HCT116 (cell line): Measurements from ENCODE around the gene RFC1. TPM values are rescaled to one million over a fixed set of nuclear protein-coding genes. Genes with fewer than 3 reads are reported as not detected.

ENCODE experiments used
- ATAC-seq: fragments of 200-7000 bp; cut with Tn5 transposase; 2 replicates; pipeline ENCODE4 v1.9.1; 2020; ENCODE audit warnings: mild to moderate bottlenecking, moderate library complexity
- Bru-seq: library from RNA; stranded (reverse); fragments of 400-500 nt; gene quantifications from one replicate; lab custom pipeline; 2021; lab: Mats Ljungman, UMichigan
- BruChase-seq, 2 experiments: library from RNA; stranded (reverse); fragments of 400-500 nt; gene quantifications; one replicate each; lab custom pipeline; 2021; lab: Mats Ljungman, UMichigan
- BruUV-seq: library from RNA; stranded (reverse); fragments of 400-500 nt; replicated peaks from 2 replicates; lab custom pipeline; 2021; lab: Mats Ljungman, UMichigan
- CTCF ChIA-PET: fragments of 300-600 bp; sonication (Branson Sonifier 250); formaldehyde crosslinking; loops from one replicate; lab custom pipeline; 2021; ENCODE audit warnings: antibody characterized with exemption; lab: Charles Lee
- POLR2A ChIA-PET: fragments of 300-600, 350-600 bp; sonication (Branson Sonifier 250); formaldehyde crosslinking; loops from one replicate; lab custom pipeline; 2021; ENCODE audit warnings: antibody characterized with exemption; lab: Charles Lee
- RAD21 ChIA-PET, 2 experiments: fragments of 300-600 bp; sonication (Branson Sonifier 250); formaldehyde crosslinking; loops; one replicate each; lab custom pipeline; 2023; ENCODE audit warnings: low total read pairs in 2 of 2; ENCODE audit not compliant: uncharacterized antibody in 2 of 2, unreplicated experiment in 2 of 2, low non-redundant PET in 1 of 2; lab: Charles Lee
- DNase-seq: peaks from one replicate; pipeline ENCODE4 v3.0.0-alpha.2; 2010; ENCODE audit warnings: low read depth, low spot score
- H2AFZ ChIP-seq: fragments of 200-600 bp; shearing (Covaris generic), sonication (generic); 2 replicates; pipeline ENCODE4 v1.6.1; 2017; ENCODE audit warnings: low read depth, mixed run types, mixed read lengths, antibody characterized with exemption, low read length; ENCODE audit not compliant: poor library complexity, severe bottlenecking
- H3K27ac ChIP-seq: 2 replicates; pipeline ENCODE4 v1.5.1; 2012; ENCODE audit warnings: low read depth, low read length
- H3K27me3 ChIP-seq: fragments of 200-600 bp; sonication (generic); 2 replicates; pipeline ENCODE4 v1.6.1; 2016; ENCODE audit warnings: mixed run types, low read length, mixed read lengths; ENCODE audit not compliant: insufficient read depth
- H3K36me3 ChIP-seq, 2 experiments: fragments of 200-500 bp in 1 of 2; fragments of 200-600 bp in 1 of 2; sonication (Bioruptor generic) in 1 of 2; sonication (generic) in 1 of 2; 2 replicates each; pipeline versions ENCODE4 v1.5.1 to v1.6.1; 2014 to 2016; ENCODE audit warnings: low read length in 2 of 2, inconsistent platforms in 1 of 2, mixed read lengths in 1 of 2, mixed run types in 1 of 2; ENCODE audit not compliant: insufficient read depth in 2 of 2, control insufficient read depth in 1 of 2
- H3K4me1 ChIP-seq, 2 experiments: fragments of 200-600 bp in 1 of 2; sonication (generic) in 1 of 2; 2 replicates each; pipeline versions ENCODE4 v1.5.1 to v1.6.1; 2012 to 2017; ENCODE audit warnings: low read length in 2 of 2, inconsistent platforms in 1 of 2, mild to moderate bottlenecking in 1 of 2, mixed read lengths in 1 of 2, mixed run types in 1 of 2, moderate library complexity in 1 of 2; ENCODE audit not compliant: insufficient read depth in 2 of 2, control insufficient read depth in 1 of 2
- H3K4me2 ChIP-seq: fragments of 200-600 bp; sonication (generic); 2 replicates; pipeline ENCODE4 v1.6.1; 2017; ENCODE audit warnings: mixed run types, low read length, mixed read lengths
- H3K4me3 ChIP-seq, 2 experiments: fragments of 200-600 bp in 1 of 2; sonication (generic) in 1 of 2; replicated peaks in 1 of 2; 2 replicates each; pipeline ENCODE4 v1.5.1; 2011 to 2016; ENCODE audit warnings: low read length in 2 of 2, control low read depth in 1 of 2, low read depth in 1 of 2, mild to moderate bottlenecking in 1 of 2, mixed read lengths in 1 of 2, mixed run types in 1 of 2
- H3K79me2 ChIP-seq: fragments of 200-600 bp; sonication (generic); 2 replicates; pipeline ENCODE4 v1.6.1; 2017; ENCODE audit warnings: mild to moderate bottlenecking, mixed run types, low read length, moderate library complexity, mixed read lengths; ENCODE audit not compliant: insufficient read depth
- H3K9ac ChIP-seq: fragments of 200-600 bp; sonication (generic); 2 replicates; pipeline ENCODE4 v1.6.1; 2016; ENCODE audit warnings: low read length, mixed read lengths
- H3K9me2 ChIP-seq: fragments of 200-600 bp; sonication (generic), shearing (Covaris generic); 2 replicates; pipeline ENCODE4 v1.6.1; 2017; ENCODE audit warnings: mixed run types, mild to moderate bottlenecking, moderate library complexity; ENCODE audit not compliant: insufficient read depth
- H3K9me3 ChIP-seq, 2 experiments: fragments of 200-500 bp in 1 of 2; fragments of 200-600 bp in 1 of 2; sonication (Bioruptor generic) in 1 of 2; sonication (generic) in 1 of 2; 2 replicates each; pipeline ENCODE4 v1.6.1; 2014 to 2017; ENCODE audit warnings: low read length in 2 of 2, mixed read lengths in 2 of 2, inconsistent platforms in 1 of 2, low read depth in 1 of 2, mild to moderate bottlenecking in 1 of 2, mixed run types in 1 of 2, moderate library complexity in 1 of 2; ENCODE audit not compliant: control insufficient read depth in 1 of 2, insufficient read depth in 1 of 2
- H4K20me1 ChIP-seq: fragments of 200-600 bp; sonication (generic), shearing (Covaris generic); 2 replicates; pipeline ENCODE4 v1.6.1; 2017; ENCODE audit warnings: mixed run types, mild to moderate bottlenecking, moderate library complexity; ENCODE audit not compliant: insufficient read depth
- CEBPB ChIP-seq: IDR thresholded peaks from 2 replicates; pipeline ENCODE4 v1.6.1; 2012; ENCODE audit warnings: low read depth
- EGR1 ChIP-seq: IDR thresholded peaks from 2 replicates; pipeline ENCODE4 v1.6.1; 2012; ENCODE audit warnings: low read depth
- ELF1 ChIP-seq: IDR thresholded peaks from 2 replicates; pipeline ENCODE4 v1.6.1; 2012; ENCODE audit warnings: low read depth, borderline replicate concordance
- EZH2 ChIP-seq: fragments of 200-600 bp; sonication (generic); IDR thresholded peaks from 2 replicates; pipeline ENCODE4 v1.6.1; 2017; ENCODE audit warnings: antibody characterized with exemption, mixed run types
- POLR2A ChIP-seq: IDR thresholded peaks from 2 replicates; pipeline ENCODE4 v1.7.0; 2011; ENCODE audit warnings: borderline replicate concordance; ENCODE audit not compliant: insufficient read depth, insufficient read length; ENCODE audit errors: extremely low read depth
- POLR2AphosphoS5 ChIP-seq: IDR thresholded peaks from 2 replicates; pipeline ENCODE4 v1.6.1; 2011; ENCODE audit warnings: mild to moderate bottlenecking, low read depth, low read length, moderate library complexity
- RAD21 ChIP-seq: IDR thresholded peaks from 2 replicates; pipeline ENCODE4 v1.6.1; 2012; ENCODE audit warnings: low read depth, mild to moderate bottlenecking
- SIN3A ChIP-seq: IDR thresholded peaks from 2 replicates; pipeline ENCODE4 v1.6.1; 2012; ENCODE audit warnings: low read depth
- YY1 ChIP-seq: IDR thresholded peaks from 2 replicates; pipeline ENCODE4 v1.6.1; 2011; ENCODE audit warnings: low read length, low read depth, moderate library complexity, mild to moderate bottlenecking; ENCODE audit not compliant: insufficient replicate concordance; ENCODE audit errors: extremely low read depth
- ZNF274 ChIP-seq: fragments of 200-500 bp; sonication (Bioruptor generic); IDR thresholded peaks from 2 replicates; pipeline ENCODE4 v1.6.1; 2014; ENCODE audit warnings: mild to moderate bottlenecking, low read depth, low read length, inconsistent platforms
- intact Hi-C: fragments of 100-400 bp; cut with micrococcal nuclease; formaldehyde crosslinking; loops from 2 replicates; pipeline ENCODE4 v1.10.0; 2022
- long read RNA-seq: library from polyadenylated mRNA; unstranded; transcript quantifications from one replicate; pipeline ENCODE4 v2.0.0, GENCODE V29; 2021; ENCODE audit not compliant: unreplicated experiment
- polyA plus RNA-seq: library from polyadenylated mRNA; unstranded; fragments of >200 nt; gene quantifications from 2 replicates; pipeline ENCODE4 v1.2.1, GENCODE V29; 2012; ENCODE audit warnings: missing spikeins
- total RNA-seq: library from RNA; stranded (reverse); gene quantifications from one replicate; pipeline ENCODE4 v1.2.1, GENCODE V29; 2021; ENCODE audit not compliant: unreplicated experiment
- TF ChIP-seq, protein P1 (sequence below): IDR thresholded peaks from 2 replicates; pipeline ENCODE4 v1.6.1; 2012; ENCODE audit warnings: low read depth
- TF ChIP-seq, protein P2 (sequence below): IDR thresholded peaks from 2 replicates; pipeline ENCODE4 v1.6.1; 2011; ENCODE audit warnings: mild to moderate bottlenecking, low read length, moderate library complexity; ENCODE audit not compliant: insufficient replicate concordance; ENCODE audit errors: extremely low read depth
- TF ChIP-seq, protein P3 (sequence below): IDR thresholded peaks from 2 replicates; pipeline ENCODE4 v1.6.1; 2012

RFC1 gene, protein sequence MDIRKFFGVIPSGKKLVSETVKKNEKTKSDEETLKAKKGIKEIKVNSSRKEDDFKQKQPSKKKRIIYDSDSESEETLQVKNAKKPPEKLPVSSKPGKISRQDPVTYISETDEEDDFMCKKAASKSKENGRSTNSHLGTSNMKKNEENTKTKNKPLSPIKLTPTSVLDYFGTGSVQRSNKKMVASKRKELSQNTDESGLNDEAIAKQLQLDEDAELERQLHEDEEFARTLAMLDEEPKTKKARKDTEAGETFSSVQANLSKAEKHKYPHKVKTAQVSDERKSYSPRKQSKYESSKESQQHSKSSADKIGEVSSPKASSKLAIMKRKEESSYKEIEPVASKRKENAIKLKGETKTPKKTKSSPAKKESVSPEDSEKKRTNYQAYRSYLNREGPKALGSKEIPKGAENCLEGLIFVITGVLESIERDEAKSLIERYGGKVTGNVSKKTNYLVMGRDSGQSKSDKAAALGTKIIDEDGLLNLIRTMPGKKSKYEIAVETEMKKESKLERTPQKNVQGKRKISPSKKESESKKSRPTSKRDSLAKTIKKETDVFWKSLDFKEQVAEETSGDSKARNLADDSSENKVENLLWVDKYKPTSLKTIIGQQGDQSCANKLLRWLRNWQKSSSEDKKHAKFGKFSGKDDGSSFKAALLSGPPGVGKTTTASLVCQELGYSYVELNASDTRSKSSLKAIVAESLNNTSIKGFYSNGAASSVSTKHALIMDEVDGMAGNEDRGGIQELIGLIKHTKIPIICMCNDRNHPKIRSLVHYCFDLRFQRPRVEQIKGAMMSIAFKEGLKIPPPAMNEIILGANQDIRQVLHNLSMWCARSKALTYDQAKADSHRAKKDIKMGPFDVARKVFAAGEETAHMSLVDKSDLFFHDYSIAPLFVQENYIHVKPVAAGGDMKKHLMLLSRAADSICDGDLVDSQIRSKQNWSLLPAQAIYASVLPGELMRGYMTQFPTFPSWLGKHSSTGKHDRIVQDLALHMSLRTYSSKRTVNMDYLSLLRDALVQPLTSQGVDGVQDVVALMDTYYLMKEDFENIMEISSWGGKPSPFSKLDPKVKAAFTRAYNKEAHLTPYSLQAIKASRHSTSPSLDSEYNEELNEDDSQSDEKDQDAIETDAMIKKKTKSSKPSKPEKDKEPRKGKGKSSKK
- total RNA-seq: 52.3 TPM
- polyA plus RNA-seq: 34.1 and 41.4 TPM in 2 replicates
- Bru-seq, nascent RNA: percentile 85 among the genes with signal in this experiment
- BruChase-seq, experiment 1, labeled RNA remaining after a 6-hour chase: percentile 89 among the genes with signal in this experiment
- BruChase-seq, experiment 2, labeled RNA remaining after a 2-hour chase: percentile 79 among the genes with signal in this experiment
- long read RNA-seq, full-length matches to known transcripts: 24 of 87 reads
- long read RNA-seq, partial matches to known transcripts: 42 of 87 reads
- long read RNA-seq, other reads (novel, unspliced or antisense): 21 of 87 reads

DNA sequence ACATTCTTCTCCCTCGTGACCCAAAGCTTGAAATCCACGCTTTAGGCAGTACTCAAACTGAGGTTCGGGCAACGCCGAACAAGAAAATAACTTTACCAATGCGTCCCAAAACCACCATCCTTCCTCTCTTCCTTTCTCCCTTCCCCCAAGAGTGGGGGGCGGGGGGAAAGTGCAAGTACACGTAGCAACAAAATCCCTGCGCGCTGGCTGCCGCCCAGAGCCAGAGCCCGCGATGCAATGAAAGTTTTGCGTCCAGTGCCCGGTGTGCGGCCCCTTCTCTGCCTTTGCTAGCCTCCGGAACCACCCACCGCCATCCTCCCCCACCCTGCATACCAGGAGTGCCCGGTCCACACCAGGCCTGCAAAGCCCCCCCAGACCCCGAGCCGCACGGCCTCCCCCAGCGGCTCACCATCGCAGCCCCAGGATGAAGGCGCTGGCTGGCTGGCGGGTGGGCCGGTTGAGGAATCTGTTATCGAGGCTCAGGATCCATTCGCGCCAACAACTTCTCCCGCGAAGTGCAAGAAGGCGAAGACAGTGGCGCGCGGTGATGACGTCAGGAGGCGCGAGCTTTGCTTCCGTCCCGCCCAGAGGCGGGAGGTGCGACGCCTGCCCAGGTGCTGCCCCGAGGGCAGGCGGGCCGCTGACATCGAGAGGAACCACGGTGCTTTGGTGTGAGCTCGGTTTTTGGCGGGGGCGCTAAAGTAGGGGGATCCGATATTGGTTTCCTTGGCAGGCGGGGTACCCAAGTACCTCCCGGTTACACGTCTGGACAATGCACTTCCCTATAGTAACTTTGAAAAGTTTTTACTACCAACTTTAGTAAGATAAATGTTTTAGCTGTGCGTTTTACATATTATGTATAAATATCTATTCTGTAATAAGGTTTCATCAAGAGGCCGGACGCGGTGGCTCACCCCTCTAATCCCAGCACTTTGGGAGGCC, at the start of gene RFC1:
Gene RFC1, minus strand, starts transcription at position 533 of the 942 bp plus-strand sequence. Its CDS starts 121 bp downstream, at position 412.
- Histone ChIP-seq H3K9me2 (no peaks in the 10 kb centered on the region), H3K27me3 (no peaks in the 10 kb centered on the region), H3K4me1 (peaks cover 0 to 11% of the 10 kb centered on the region in 2 experiments; a peak in 3 of 4 replicates), H2AFZ (no peak within 1 kb of the TSS), H3K4me3 (peak within 1 kb of the TSS; percentile 84 to 93), H3K79me2 (peaks cover 51% of the 10 kb centered on the region), H4K20me1 (no peaks in the 10 kb centered on the region), H3K36me3 (no peaks in the 10 kb centered on the region), H3K9ac (peak within 1 kb of the TSS; percentile 81), H3K4me2 (peak within 1 kb of the TSS; percentile 82), H3K27ac (peak within 1 kb of the TSS; percentile 67), H3K9me3 (no peaks in the 10 kb centered on the region)
- CTCF ChIA-PET: no interaction called here
- DNase-seq (peak; percentile 91), ATAC-seq (peak; percentile 96)
- BruUV-seq: TSS peak; percentile 71
- RAD21 ChIA-PET: no interaction called here
- intact Hi-C loops: no loop called here
- POLR2A ChIA-PET: interaction anchor here (0.6 to 0.9 kb wide), 4 partner anchors 8 to 273 kb away, joined by 3 to 4 read pairs (median 3); partner anchors contain the start of gene SMIM14
- peak; percentile 41 for TF ChIP-seq ELF1
- TF ChIP-seq, protein P1, sequence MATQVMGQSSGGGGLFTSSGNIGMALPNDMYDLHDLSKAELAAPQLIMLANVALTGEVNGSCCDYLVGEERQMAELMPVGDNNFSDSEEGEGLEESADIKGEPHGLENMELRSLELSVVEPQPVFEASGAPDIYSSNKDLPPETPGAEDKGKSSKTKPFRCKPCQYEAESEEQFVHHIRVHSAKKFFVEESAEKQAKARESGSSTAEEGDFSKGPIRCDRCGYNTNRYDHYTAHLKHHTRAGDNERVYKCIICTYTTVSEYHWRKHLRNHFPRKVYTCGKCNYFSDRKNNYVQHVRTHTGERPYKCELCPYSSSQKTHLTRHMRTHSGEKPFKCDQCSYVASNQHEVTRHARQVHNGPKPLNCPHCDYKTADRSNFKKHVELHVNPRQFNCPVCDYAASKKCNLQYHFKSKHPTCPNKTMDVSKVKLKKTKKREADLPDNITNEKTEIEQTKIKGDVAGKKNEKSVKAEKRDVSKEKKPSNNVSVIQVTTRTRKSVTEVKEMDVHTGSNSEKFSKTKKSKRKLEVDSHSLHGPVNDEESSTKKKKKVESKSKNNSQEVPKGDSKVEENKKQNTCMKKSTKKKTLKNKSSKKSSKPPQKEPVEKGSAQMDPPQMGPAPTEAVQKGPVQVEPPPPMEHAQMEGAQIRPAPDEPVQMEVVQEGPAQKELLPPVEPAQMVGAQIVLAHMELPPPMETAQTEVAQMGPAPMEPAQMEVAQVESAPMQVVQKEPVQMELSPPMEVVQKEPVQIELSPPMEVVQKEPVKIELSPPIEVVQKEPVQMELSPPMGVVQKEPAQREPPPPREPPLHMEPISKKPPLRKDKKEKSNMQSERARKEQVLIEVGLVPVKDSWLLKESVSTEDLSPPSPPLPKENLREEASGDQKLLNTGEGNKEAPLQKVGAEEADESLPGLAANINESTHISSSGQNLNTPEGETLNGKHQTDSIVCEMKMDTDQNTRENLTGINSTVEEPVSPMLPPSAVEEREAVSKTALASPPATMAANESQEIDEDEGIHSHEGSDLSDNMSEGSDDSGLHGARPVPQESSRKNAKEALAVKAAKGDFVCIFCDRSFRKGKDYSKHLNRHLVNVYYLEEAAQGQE: no peak
- TF ChIP-seq POLR2A: no peak
- TF ChIP-seq RAD21: no peak
- TF ChIP-seq CEBPB: no peak
- TF ChIP-seq POLR2AphosphoS5: peak; percentile 86
- TF ChIP-seq EGR1: no peak
- peak; percentile 84 for TF ChIP-seq SIN3A
- TF ChIP-seq, protein P2, sequence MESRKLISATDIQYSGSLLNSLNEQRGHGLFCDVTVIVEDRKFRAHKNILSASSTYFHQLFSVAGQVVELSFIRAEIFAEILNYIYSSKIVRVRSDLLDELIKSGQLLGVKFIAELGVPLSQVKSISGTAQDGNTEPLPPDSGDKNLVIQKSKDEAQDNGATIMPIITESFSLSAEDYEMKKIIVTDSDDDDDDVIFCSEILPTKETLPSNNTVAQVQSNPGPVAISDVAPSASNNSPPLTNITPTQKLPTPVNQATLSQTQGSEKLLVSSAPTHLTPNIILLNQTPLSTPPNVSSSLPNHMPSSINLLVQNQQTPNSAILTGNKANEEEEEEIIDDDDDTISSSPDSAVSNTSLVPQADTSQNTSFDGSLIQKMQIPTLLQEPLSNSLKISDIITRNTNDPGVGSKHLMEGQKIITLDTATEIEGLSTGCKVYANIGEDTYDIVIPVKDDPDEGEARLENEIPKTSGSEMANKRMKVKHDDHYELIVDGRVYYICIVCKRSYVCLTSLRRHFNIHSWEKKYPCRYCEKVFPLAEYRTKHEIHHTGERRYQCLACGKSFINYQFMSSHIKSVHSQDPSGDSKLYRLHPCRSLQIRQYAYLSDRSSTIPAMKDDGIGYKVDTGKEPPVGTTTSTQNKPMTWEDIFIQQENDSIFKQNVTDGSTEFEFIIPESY: peak; percentile 74
- TF ChIP-seq YY1: peak; percentile 34
- TF ChIP-seq EZH2: no peak
- TF ChIP-seq, protein P3, sequence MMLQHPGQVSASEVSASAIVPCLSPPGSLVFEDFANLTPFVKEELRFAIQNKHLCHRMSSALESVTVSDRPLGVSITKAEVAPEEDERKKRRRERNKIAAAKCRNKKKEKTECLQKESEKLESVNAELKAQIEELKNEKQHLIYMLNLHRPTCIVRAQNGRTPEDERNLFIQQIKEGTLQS: no peak
- no peak for TF ChIP-seq ZNF274
